Measurements from ENCODE around the gene COLEC11. TPM values are rescaled to one million over a fixed set of nuclear protein-coding genes. Genes with fewer than 3 reads are reported as not detected.
A peak's percentile ranks its signal among the peaks of the same experiment; 100 is the strongest.

COLEC11 gene
- total and polyA plus RNA-seq, 2 donors from 2014 or later, result 7.6 to 34.6 TPM

GRCh38 chr2:3639653-3640052 lies 44.7 kb downstream of the COLEC11 start:
- FAIRE-seq, result no peak
- intact Hi-C loops (cut with DNase I), result no loop called here

DNA sequence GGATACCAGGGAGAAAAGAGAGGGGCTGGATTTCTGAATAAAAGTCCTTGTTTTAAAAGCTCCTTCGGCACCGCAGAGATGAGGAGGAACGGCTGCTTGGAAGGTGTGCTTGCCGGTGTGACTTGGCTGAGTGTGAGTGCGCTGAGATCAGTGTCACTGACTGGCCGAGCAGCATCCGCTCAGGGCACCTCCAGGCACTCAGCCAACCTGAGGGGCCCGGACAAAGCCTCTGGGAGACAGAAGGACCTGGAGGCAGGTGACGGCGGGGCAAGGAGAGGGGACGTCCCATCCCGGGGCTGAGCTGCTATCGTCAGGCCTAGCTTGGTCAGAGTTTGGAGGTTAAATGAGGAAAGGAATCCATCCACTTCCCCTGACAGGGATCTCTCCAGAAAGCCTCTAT lies 46.3 kb downstream of the COLEC11 start:
- Histone ChIP-seq H3K36me3 (ENCODE audit: control insufficient read depth in 2 of 3, insufficient read depth in 3 of 3, low read length in 3 of 3) (no peaks in the 10 kb centered on the region), H3K27ac (ENCODE audit: low read depth in 2 of 2, low read length in 2 of 2) (no peak overlapping the region), H3K27me3 (ENCODE audit: control insufficient read depth, insufficient read depth, low read length) (no peaks in the 10 kb centered on the region), H3K9me3 (ENCODE audit: control insufficient read depth in 2 of 3, insufficient read depth in 1 of 3, low read length in 3 of 3) (no peaks in the 10 kb centered on the region), H3K4me3 (ENCODE audit: low read length in 3 of 3) (no peak overlapping the region), H3K9ac (ENCODE audit: low read length in 3 of 3) (no peak overlapping the region), H3K4me1 (ENCODE audit: control insufficient read depth in 2 of 3, insufficient read depth in 2 of 3, low read depth in 1 of 3, low read length in 3 of 3) (no peaks in the 10 kb centered on the region)
- DNase-seq (peak in 1 of 5 donors; percentile 25), FAIRE-seq (no peak)
- TF ChIP-seq, protein P1, sequence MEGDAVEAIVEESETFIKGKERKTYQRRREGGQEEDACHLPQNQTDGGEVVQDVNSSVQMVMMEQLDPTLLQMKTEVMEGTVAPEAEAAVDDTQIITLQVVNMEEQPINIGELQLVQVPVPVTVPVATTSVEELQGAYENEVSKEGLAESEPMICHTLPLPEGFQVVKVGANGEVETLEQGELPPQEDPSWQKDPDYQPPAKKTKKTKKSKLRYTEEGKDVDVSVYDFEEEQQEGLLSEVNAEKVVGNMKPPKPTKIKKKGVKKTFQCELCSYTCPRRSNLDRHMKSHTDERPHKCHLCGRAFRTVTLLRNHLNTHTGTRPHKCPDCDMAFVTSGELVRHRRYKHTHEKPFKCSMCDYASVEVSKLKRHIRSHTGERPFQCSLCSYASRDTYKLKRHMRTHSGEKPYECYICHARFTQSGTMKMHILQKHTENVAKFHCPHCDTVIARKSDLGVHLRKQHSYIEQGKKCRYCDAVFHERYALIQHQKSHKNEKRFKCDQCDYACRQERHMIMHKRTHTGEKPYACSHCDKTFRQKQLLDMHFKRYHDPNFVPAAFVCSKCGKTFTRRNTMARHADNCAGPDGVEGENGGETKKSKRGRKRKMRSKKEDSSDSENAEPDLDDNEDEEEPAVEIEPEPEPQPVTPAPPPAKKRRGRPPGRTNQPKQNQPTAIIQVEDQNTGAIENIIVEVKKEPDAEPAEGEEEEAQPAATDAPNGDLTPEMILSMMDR (IDR thresholded peaks at IDR 0.05; ENCODE audit: borderline replicate concordance, extremely low read depth, insufficient read depth), result no peak
- intact Hi-C loops (cut with DNase I), result no loop called here

More at GRCh38 chr2:3639653-3640052, 44.7 kb downstream of the COLEC11 start:
- no peak overlapping the region for H3K9ac ChIP-seq (ENCODE audit: low read length in 3 of 3)
- no peaks in the 10 kb centered on the region for H3K4me1 ChIP-seq (ENCODE audit: control insufficient read depth in 2 of 3, insufficient read depth in 2 of 3, low read depth in 1 of 3, low read length in 3 of 3)
- peak in 1 of 5 donors; percentile 12 for DNase-seq
- no peak overlapping the region for H3K27ac ChIP-seq (ENCODE audit: low read depth in 2 of 2, low read length in 2 of 2)
- no peaks in the 10 kb centered on the region for H3K36me3 ChIP-seq (ENCODE audit: control insufficient read depth in 2 of 3, insufficient read depth in 3 of 3, low read length in 3 of 3)
- H3K9me3 ChIP-seq (ENCODE audit: control insufficient read depth in 2 of 3, insufficient read depth in 1 of 3, low read length in 3 of 3), result no peaks in the 10 kb centered on the region
- TF ChIP-seq, protein P1 (IDR thresholded peaks at IDR 0.05; ENCODE audit: borderline replicate concordance, extremely low read depth, insufficient read depth), result no peak
- no peaks in the 10 kb centered on the region for H3K27me3 ChIP-seq (ENCODE audit: control insufficient read depth, insufficient read depth, low read length)
- no peak overlapping the region for H3K4me3 ChIP-seq (ENCODE audit: low read length in 3 of 3)

DNA sequence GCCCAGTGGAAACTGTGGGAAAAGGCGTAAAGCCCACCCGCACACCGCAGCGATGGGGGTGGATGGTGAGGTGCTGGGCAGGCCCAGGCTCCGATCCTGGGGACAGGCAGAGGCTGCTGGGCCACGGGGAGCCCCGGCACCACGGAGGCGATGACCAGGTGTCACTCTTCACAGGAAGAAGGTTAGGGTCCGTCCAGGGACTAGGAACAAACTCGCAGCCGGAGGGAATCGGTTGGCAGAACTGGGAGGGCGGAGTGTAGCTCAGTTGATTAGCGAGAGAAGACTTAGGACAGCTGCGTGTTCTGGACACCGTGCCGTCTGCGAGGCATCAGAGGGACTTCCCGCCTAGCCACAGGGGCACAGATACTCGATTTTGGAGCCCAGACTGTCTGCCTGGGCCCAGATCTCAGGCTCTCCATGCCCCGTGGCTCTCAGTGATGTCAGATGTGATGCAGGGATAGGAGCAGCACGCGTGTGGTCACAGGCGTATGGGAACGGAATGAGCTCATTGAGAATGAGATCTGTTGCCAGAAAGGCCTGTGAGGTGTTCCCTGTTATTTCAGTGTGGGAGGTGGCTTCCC lies 47.0 kb downstream of the COLEC11 start:
- TF ChIP-seq, protein P1 (IDR thresholded peaks at IDR 0.05; ENCODE audit: borderline replicate concordance, extremely low read depth, insufficient read depth), result no peak
- H3K27me3 ChIP-seq (ENCODE audit: control insufficient read depth, insufficient read depth, low read length), result no peaks in the 10 kb centered on the region
- H3K9ac ChIP-seq (ENCODE audit: low read length in 3 of 3), result no peak overlapping the region
- H3K27ac ChIP-seq (ENCODE audit: low read depth in 2 of 2, low read length in 2 of 2), result no peak overlapping the region
- no peaks in the 10 kb centered on the region for H3K9me3 ChIP-seq (ENCODE audit: control insufficient read depth in 2 of 3, insufficient read depth in 1 of 3, low read length in 3 of 3)
- intact Hi-C loops (cut with DNase I), result no loop called here
- FAIRE-seq (no peak), DNase-seq (peak in 2 of 5 donors; percentile 7 to 40)
- no peaks in the 10 kb centered on the region for H3K4me1 ChIP-seq (ENCODE audit: control insufficient read depth in 2 of 3, insufficient read depth in 2 of 3, low read depth in 1 of 3, low read length in 3 of 3)
- H3K4me3 ChIP-seq (ENCODE audit: low read length in 3 of 3), result no peak overlapping the region
- no peaks in the 10 kb centered on the region for H3K36me3 ChIP-seq (ENCODE audit: control insufficient read depth in 2 of 3, insufficient read depth in 3 of 3, low read length in 3 of 3)

Data from kidney (tissue), 14 donors.